HepG2 (cell line): ENCODE measurements around the gene GPATCH4. TPM values are rescaled to one million over a fixed set of nuclear protein-coding genes. Genes with fewer than 3 reads are reported as not detected.

Experiments used
- CEBPB ChIP-seq: IDR thresholded peaks from 2 replicates; pipeline ENCODE4 v1.6.1; 2011; ENCODE audit warnings: low read depth, low read length, improper control_type of control experiment, borderline replicate concordance
- CHD2 ChIP-seq: IDR thresholded peaks from 2 replicates; pipeline ENCODE4 v1.6.1; 2011; ENCODE audit warnings: low read depth, low read length, improper control_type of control experiment
- DMAP1 ChIP-seq: IDR thresholded peaks from 2 replicates; pipeline ENCODE4 v1.6.1; 2016
- GPN1 ChIP-seq: sonication (generic); formaldehyde crosslinking; IDR thresholded peaks from 2 replicates; pipeline ENCODE4 v1.5.1; 2020; ENCODE audit warnings: missing genetic modification reagents, borderline replicate concordance
- HOXD1 ChIP-seq: sonication (generic); formaldehyde crosslinking; IDR thresholded peaks from 2 replicates; pipeline ENCODE4 v1.5.0; 2020; ENCODE audit warnings: missing genetic modification reagents
- KDM2A ChIP-seq: sonication (generic); formaldehyde crosslinking; IDR thresholded peaks from 2 replicates; pipeline ENCODE4 v1.4.0; 2020; ENCODE audit warnings: low read depth, missing genetic modification reagents, borderline replicate concordance
- KLF16 ChIP-seq, 2 experiments: sonication (generic) in 1 of 2; formaldehyde crosslinking in 1 of 2; IDR thresholded peaks; 2 replicates each; pipeline versions ENCODE4 v1.6.1 to v1.8.0; 2016 to 2023; ENCODE audit warnings: missing genetic modification reagents in 2 of 2, missing compliant biosample characterization in 1 of 2
- NFIB ChIP-seq: sonication (generic); formaldehyde crosslinking; IDR thresholded peaks from 2 replicates; pipeline ENCODE4 v1.9.0; 2021; ENCODE audit warnings: missing genetic modification reagents, mild to moderate bottlenecking, borderline replicate concordance
- RBFOX2 ChIP-seq: fragments of 200-400 bp; formaldehyde crosslinking; IDR thresholded peaks from 2 replicates; pipeline ENCODE4 v1.6.1; 2017; ENCODE audit warnings: low read depth, mild to moderate bottlenecking, low read length
- SATB2 ChIP-seq: sonication (generic); formaldehyde crosslinking; IDR thresholded peaks from 2 replicates; pipeline ENCODE4 v1.5.0; 2020; ENCODE audit warnings: missing genetic modification reagents
- SKIL ChIP-seq: sonication (generic); formaldehyde crosslinking; IDR thresholded peaks from 2 replicates; pipeline ENCODE4 v1.8.0; 2022; ENCODE audit warnings: missing genetic modification reagents, mild to moderate bottlenecking, moderate library complexity, borderline replicate concordance
- SNAPC2 ChIP-seq: sonication (generic); formaldehyde crosslinking; IDR thresholded peaks from 2 replicates; pipeline ENCODE4 v1.8.1; 2022; ENCODE audit warnings: mild to moderate bottlenecking, missing genetic modification reagents
- TRIM24 ChIP-seq: sonication (generic); formaldehyde crosslinking; IDR thresholded peaks from 2 replicates; pipeline ENCODE4 v1.8.0; 2022; ENCODE audit warnings: mild to moderate bottlenecking, missing genetic modification reagents
- ZNF282 ChIP-seq: fragments of 450-650 bp; IDR thresholded peaks from 2 replicates; pipeline ENCODE4 v1.6.1; 2018; ENCODE audit not compliant: partially characterized antibody
- ZNF335 ChIP-seq: sonication (generic); formaldehyde crosslinking; IDR thresholded peaks from 2 replicates; pipeline ENCODE4 v1.4.0; 2020; ENCODE audit warnings: missing genetic modification reagents
- ZNF451 ChIP-seq: sonication (generic); formaldehyde crosslinking; IDR thresholded peaks from 2 replicates; pipeline ENCODE4 v1.5.0; 2020; ENCODE audit warnings: mild to moderate bottlenecking, missing genetic modification reagents
- ZNF556 ChIP-seq: sonication (generic); formaldehyde crosslinking; IDR thresholded peaks from 2 replicates; pipeline ENCODE4 v1.4.0; 2020; ENCODE audit warnings: mild to moderate bottlenecking, missing genetic modification reagents, borderline replicate concordance
- ZNF850 ChIP-seq: sonication (generic); formaldehyde crosslinking; conservative IDR thresholded peaks from 2 replicates; pipeline ENCODE4 v1.9.0; 2021; ENCODE audit warnings: mild to moderate bottlenecking, missing genetic modification reagents
- polyA plus RNA-seq, 8 experiments: library from polyadenylated mRNA; depleted of rRNA in 3 of 8; stranded (reverse) in 7 of 8; unstranded in 1 of 8; fragments of >200 nt; fragmentation: Illumina TruSeq in 4 of 8; extraction: Trizol in 4 of 8; gene quantifications; 2 replicates each; pipeline versions ENCODE4 v1.2.1 to v1.2.3, GENCODE V29; 2011 to 2016; ENCODE audit warnings: low read depth in 4 of 8, missing spikeins in 1 of 8, mixed read lengths in 1 of 8; ENCODE audit not compliant: insufficient read depth in 1 of 8
- total RNA-seq, 5 experiments: library from RNA; depleted of rRNA; stranded (reverse); fragments of >200 nt; fragmentation: Illumina TruSeq; extraction: Trizol; gene quantifications; 2 replicates each; pipeline ENCODE4 v1.2.3, GENCODE V29; 2016; ENCODE audit warnings: low read depth in 1 of 5
- TF ChIP-seq, protein P1 (sequence below): sonication (generic); formaldehyde crosslinking; conservative IDR thresholded peaks from 2 replicates; pipeline ENCODE4 v1.4.0; 2020; ENCODE audit warnings: missing genetic modification reagents
- TF ChIP-seq, protein P2 (sequence below), 2 experiments: fragments of 450-650 bp in 1 of 2; sonication (generic) in 1 of 2; formaldehyde crosslinking; IDR thresholded peaks; 2 replicates each; pipeline versions ENCODE4 v1.5.0 to v1.8.0; 2020 to 2022; ENCODE audit warnings: mild to moderate bottlenecking in 1 of 2, missing genetic modification reagents in 1 of 2
- TF ChIP-seq, protein P3 (sequence below): sonication (generic); formaldehyde crosslinking; IDR thresholded peaks from 2 replicates; pipeline ENCODE4 v1.5.0; 2020; ENCODE audit warnings: missing genetic modification reagents

Gene GPATCH4
- total and polyA plus RNA-seq, 2 of the 13 experiments (the other 11 are each of a cell fraction or from before 2014, with no cell fraction given) = 19.2 to 37.9 TPM

DNA sequence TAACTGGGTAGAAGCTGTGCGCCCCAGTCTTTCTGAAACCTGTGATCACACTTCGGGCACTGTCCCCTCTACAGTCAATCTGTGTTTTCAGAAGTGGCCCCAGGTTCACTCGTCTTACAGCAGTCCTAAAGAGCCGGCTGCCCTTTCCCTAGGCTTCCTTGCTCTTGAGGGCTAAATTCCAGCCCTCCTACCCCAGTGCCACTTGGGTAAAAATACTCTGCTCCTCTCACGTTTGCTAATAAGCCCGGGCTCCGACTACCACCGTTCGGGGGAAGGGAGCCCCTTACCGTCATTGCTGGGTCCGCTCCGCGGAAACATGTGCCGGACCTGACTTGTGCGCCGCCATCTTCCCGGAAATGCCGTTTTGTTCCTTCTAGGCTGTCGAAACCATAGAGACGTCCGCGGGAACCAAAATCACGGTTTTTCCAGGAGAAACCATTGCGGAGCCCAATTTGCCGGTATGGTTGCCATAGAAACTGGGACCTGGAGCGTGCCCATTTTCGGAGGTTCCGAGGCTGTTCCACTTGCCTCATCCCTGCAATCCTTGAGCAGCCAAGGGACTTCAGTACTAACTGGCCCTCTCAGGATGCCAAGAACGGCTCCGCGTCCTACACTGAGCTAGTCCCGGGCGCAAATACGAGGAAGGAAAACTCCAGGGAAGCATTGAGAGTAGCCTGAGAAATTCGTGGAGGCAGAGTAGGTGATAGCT, at the start of gene GPATCH4 (continued):
- TF ChIP-seq, protein P1, sequence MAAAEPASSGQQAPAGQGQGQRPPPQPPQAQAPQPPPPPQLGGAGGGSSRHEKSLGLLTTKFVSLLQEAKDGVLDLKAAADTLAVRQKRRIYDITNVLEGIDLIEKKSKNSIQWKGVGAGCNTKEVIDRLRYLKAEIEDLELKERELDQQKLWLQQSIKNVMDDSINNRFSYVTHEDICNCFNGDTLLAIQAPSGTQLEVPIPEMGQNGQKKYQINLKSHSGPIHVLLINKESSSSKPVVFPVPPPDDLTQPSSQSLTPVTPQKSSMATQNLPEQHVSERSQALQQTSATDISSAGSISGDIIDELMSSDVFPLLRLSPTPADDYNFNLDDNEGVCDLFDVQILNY (CRISPR knock-in tag) = 0 out of 2 replicates have a peak, but pooled peaks have one; percentile 60
- TF ChIP-seq SNAPC2 (CRISPR knock-in tag) = no peak
- TF ChIP-seq, protein P2, sequence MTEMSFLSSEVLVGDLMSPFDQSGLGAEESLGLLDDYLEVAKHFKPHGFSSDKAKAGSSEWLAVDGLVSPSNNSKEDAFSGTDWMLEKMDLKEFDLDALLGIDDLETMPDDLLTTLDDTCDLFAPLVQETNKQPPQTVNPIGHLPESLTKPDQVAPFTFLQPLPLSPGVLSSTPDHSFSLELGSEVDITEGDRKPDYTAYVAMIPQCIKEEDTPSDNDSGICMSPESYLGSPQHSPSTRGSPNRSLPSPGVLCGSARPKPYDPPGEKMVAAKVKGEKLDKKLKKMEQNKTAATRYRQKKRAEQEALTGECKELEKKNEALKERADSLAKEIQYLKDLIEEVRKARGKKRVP (CRISPR knock-in tag; IDR thresholded peaks at IDR 0.05) = peak in 1 of 2 experiments; percentile 64; a peak in 1 of 4 replicates
- no peak for TF ChIP-seq CEBPB
- no peak for TF ChIP-seq ZNF850 (CRISPR knock-in tag)
- TF ChIP-seq ZNF335 (CRISPR knock-in tag) = peak; percentile 35; the same call in 1 of the 2 replicates
- peak; percentile 64; the same call in 1 of the 2 replicates for TF ChIP-seq ZNF556
- no peak for TF ChIP-seq SKIL (CRISPR knock-in tag)
- peak; percentile 92 for TF ChIP-seq KDM2A (CRISPR knock-in tag)
- TF ChIP-seq KLF16 (CRISPR knock-in tag; IDR thresholded peaks at IDR 0.05) = peak in 1 of 2 experiments; percentile 77; a peak in 2 of 4 replicates
- TF ChIP-seq GPN1 = no peak
- TF ChIP-seq, protein P3, sequence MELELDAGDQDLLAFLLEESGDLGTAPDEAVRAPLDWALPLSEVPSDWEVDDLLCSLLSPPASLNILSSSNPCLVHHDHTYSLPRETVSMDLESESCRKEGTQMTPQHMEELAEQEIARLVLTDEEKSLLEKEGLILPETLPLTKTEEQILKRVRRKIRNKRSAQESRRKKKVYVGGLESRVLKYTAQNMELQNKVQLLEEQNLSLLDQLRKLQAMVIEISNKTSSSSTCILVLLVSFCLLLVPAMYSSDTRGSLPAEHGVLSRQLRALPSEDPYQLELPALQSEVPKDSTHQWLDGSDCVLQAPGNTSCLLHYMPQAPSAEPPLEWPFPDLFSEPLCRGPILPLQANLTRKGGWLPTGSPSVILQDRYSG (CRISPR knock-in tag) = no peak
- TF ChIP-seq CHD2 = no peak
- no peak for TF ChIP-seq ZNF282
- peak; percentile 49; the same call in 1 of the 2 replicates for TF ChIP-seq HOXD1 (CRISPR knock-in tag)
- TF ChIP-seq TRIM24 = no peak
- peak; percentile 94 for TF ChIP-seq DMAP1
- no peak for TF ChIP-seq ZNF451 (CRISPR knock-in tag)
- no peak for TF ChIP-seq RBFOX2
- TF ChIP-seq NFIB (CRISPR knock-in tag) = no peak
- TF ChIP-seq SATB2 (CRISPR knock-in tag) = no peak
